ENCODE data around the gene RAB2B. TPM values are rescaled to one million over a fixed set of nuclear protein-coding genes. Genes with fewer than 3 reads are reported as not detected.

The RAB2B gene
- total RNA-seq: 26.3 and 28.2 TPM in 2 replicates

GRCh38 chr14:21476925-21477681 is at the start of gene RAB2B, which contains the start of gene TOX4:
Gene RAB2B (minus strand): TSS chr14:21476959. CDS start chr14:21476872, 87 bp downstream.
Gene TOX4 (plus strand): TSS chr14:21477195. CDS start chr14:21477279, 84 bp downstream.
- intact Hi-C loops (cut with micrococcal nuclease): loop anchor here (1.0 to 5.0 kb wide), 6 partner anchors 21 to 485 kb away; partner anchors contain the start of genes CHD8, HNRNPC, METTL3 and SUPT16H

DNA sequence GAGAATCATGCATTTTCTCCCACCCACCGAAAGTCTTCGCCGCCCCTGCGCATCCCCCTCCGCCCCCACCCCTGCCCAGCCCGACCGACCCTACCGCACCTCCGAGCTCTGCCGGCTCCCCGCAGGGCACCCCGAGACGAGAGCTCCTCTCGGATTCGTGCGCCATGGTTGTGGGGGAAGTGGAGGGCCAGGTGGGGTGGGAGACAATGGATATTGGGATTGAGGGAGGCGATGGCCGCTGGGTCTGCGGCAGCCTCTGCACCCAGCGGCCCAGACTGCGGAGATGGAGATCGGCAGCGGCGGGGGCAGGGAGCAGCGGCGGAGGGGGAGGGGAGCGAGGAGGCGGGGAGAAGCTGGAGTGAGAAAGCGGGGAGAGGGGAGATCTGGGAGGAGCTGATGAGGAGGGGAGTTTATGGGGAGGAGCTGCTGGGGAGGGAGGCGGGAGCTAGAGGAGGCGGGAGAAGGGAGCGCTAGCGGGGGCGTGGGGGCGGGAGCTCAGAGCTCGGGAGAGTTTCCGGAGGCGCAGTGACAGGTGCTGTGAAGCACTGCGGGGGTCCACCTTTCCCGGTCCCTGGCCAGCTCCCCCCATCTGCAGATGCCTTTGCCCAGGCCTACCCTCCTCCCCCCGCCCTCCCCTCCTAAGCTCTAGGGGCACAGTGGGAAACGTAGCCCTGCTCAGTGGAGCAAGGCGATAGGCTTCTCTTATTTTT is 49.4 kb upstream of the RAB2B start, which contains the start of gene SALL2:
TSS of gene SALL2 (minus strand) at position 385 of the 710 bp plus-strand sequence. CDS start at position 166, 219 bp downstream.
- intact Hi-C loops (cut with micrococcal nuclease): no loop called here

DNA sequence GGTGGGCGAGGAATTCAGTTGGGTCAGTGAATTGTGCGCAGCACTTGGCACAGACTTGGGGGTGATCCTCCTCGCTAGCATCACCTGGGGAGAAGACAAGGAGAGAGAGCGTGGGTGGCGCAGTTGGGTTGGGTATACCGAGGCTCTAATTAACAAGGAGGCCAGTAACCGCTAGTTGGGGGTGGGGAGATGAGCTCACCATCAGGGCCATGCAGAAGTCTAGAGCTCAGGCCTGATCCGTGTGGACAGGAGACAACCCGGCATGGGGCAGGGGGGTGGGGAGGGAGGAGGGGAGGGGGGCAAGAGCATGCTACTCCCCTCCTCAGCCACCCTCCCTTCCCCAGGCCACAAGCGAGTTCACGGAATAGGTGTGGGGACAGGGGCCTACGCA is 48.8 kb upstream of the RAB2B start:
- intact Hi-C loops (cut with micrococcal nuclease): no loop called here

- intact Hi-C loops (cut with micrococcal nuclease): no loop called here
Measured at GRCh38 chr14:21524575-21525490, 48.1 kb upstream of the RAB2B start.

DNA sequence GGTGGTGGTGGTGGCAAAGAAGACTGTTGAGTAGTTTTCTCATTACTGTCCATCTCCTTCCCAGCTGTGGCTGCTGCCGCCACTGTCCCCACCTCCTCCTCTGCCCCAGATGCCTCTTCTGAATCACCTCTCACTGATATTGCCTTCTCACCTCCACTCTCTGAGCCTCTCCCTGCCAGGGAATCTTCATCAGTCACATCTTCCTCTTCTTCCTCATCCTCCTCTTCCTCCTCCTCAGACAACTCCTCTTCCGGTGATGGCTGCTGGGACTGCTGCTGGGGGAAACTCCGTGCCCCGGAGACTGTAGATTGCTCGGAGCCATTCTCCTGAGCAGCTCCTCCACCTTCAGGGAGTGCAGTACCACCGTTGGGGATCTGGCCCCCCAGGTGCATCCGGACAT is 46.4 kb upstream of the RAB2B start:
- intact Hi-C loops (cut with micrococcal nuclease): no loop called here

DNA sequence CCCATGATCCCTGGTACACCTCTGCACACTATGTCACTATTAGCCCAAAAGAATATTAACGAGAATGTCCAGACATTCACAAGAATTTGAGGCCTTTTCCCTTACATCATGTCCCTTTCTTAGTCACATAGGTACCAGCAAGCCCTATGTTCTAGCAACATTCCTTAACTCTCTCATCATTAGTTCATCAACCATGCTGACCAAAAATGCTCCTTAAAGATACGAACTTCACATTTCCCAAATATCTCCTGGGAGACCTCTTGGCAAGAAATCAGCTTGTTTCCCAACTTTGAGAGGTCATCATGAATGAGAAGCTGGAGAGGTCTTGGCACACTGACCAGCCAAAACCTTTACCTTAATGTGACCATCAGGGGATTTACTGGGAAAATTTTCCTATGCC is 44.7 kb upstream of the RAB2B start:
- intact Hi-C loops (cut with micrococcal nuclease): no loop called here

- intact Hi-C loops (cut with micrococcal nuclease): no loop called here
Measured at GRCh38 chr14:21520767-21521166, 44.0 kb upstream of the RAB2B start.

GRCh38 chr14:21518725-21519124 is 42.0 kb upstream of the RAB2B start:
- intact Hi-C loops (cut with micrococcal nuclease): no loop called here

DNA sequence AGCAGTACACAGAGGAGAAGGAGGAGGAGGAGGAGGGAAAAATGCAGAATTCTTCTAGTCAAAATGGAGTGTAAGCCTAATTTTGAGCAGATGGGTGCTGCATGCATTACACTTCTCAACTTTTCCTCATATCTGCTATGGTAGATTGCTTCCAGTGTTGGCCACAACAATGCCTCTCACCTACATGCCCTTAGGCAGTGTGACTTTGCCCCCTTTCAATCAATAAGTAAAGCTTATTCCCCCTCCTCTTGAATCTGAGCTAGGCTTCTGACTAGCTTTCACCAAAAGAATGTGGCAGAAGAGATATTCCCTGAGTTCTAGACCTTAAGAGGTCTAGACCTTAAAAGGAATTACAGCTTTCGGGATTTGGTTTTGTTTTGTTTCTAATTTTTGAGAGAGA is 37.6 kb upstream of the RAB2B start:
- intact Hi-C loops (cut with micrococcal nuclease): no loop called here

DNA sequence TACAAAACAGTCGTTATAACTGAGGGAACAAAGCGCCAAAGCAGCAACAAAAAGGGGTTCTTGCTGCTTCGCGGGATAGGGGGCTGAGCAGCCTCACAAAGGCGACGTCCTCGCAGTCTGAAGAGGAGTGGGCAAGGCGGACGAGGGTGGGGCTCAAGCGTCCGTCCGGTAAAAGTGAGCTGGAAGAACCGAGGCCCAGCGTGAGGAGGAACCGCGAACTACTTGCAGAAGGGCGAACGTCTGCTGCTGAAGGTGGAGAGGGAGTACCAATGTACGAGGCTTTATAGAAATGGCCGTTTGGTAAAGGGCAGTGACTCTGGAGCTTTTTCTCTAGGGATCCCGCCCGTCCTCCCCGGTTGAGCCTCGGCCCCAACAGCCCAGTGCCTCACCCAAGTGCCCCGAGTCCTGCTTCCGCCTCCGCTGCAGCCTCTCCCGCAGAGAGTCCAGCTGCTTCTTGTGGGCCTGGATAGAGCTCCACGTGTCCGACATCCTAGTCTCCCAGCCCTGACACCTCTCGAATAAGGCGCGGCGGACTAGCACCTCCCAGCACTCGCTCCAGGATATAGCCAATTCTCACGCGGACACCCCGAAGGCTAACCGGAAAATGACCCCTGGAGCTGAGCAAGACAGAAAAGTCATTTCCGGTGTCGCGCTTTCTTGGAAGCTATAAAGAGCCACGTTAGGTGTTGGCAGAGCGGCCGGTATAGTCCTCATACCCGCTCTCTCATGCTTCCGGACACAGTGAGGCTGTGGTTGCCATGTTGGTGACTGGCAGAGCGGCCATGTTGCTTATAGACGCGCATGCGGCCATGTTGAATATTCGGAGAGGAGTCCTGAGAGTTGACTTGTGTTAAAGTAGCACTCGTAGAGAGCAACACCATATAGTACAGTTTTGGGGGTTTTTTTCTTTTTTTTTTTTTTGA is 34.2 kb upstream of the RAB2B start, which contains the start of gene METTL3:
TSS of gene METTL3 (minus strand) at position 606 of the 923 bp plus-strand sequence. CDS start at position 489, 117 bp downstream.
- intact Hi-C loops (cut with micrococcal nuclease): loop anchor here (1.0 to 2.0 kb wide), 6 partner anchors 34 to 242 kb away; partner anchors contain the start of genes CHD8, HNRNPC, SUPT16H and TOX4

DNA sequence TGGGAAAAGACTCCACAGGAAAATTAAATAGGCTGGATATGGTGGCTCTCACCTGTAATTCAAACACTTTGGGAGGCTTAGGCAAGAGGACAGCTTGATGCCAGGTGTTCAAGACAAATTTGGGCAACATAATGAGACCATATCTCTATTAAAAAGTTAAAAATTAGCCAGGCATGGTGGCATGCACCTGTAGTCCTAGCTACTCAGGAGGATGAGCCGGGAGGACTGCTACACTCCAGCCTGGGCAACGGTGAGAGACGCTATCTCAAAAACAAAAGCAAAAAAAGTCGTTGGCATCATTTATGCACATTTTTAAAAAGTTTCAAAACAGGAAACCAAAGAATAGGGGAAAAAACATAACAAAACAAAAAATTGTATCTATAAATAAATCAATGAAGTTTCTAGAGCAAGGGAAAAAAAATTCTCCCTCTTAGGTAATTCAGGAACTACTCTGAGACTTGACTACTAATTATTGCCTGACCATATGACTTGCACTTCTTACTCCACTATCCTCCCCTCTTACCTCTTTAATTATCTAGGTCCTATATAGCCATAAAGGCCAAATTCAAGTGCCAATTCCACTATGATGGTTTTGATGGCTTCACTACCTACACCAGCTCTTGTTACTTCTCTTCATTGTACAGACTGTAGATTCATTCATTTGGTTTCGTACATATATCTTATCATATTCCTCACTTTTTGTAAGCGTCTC is 32.8 kb upstream of the RAB2B start:
- intact Hi-C loops (cut with micrococcal nuclease): loop anchor here (2.0 kb wide), 1 partner anchor 125 kb away; the partner anchor contains the start of gene SUPT16H

DNA sequence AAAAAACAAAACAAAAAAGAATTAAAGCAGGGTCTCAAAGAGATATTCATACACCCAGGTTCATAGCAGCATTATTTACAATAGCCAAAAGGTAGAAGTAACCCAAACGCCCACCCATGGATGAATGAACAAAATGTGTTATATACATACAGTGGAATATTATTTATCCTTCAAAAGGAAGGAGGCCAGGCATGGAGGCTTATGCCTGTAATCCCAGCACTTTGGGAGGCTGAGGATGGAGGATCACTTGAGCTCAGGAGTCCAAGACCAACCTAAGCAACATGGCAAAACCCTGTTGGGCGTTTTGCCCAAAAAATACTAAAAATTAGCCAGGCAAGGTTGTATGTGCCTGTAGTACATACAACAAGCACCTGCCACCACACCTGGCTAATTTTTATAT is 29.8 kb upstream of the RAB2B start:
- intact Hi-C loops (cut with micrococcal nuclease): no loop called here

DNA sequence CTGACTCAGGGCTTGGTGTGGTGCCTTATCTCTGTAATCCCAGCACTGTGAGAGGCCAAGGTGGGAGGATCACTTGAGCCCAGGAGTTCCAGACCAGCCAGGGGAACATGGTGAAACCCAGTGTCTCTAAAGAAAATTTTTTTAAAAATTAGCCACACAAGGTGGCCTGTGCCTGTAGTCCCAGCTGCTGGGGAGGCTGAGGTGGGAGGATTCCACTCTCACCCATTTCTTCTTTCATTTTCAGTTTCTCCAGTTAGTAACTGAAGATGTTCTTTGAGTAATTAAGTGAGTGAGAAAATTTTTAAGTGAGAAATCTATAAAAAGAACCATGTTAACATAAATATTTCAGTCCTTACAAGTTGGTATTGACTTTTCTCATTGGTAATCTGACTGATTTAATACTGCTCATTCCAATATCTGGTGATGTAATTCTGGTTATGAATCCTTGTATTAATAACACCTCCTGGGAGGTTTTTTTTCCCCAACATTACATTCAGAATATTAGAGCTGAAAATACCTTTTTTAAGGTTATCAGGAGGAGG is 28.3 kb upstream of the RAB2B start:
- intact Hi-C loops (cut with micrococcal nuclease): no loop called here

GRCh38 chr14:21503376-21503775 is 26.6 kb upstream of the RAB2B start:
- intact Hi-C loops (cut with micrococcal nuclease): no loop called here

DNA sequence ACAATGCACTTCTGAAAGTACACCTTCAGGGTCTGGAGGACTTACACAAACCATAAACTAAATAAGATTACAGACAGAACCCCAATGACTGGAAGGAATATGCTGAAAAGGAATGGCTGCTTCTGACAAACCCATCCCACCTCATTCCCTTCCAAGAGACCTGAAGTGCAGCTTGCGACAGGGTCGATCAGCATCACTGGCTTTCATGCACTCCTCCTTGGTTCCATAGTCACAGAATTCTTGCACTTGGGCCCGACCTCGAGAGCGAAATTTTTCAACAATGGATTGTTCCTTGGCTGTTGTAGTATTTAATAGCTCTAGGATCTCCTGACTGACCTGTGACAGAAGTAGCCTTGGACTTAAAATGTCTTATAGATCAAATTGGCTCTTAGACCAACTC is 24.8 kb upstream of the RAB2B start:
- intact Hi-C loops (cut with micrococcal nuclease): no loop called here

GRCh38 chr14:21498540-21499526 is 22.1 kb upstream of the RAB2B start:
- intact Hi-C loops (cut with micrococcal nuclease): loop anchor here (1.0 kb wide), 1 partner anchor 58 kb away; no protein-coding TSS in a partner anchor

- intact Hi-C loops (cut with micrococcal nuclease): no loop called here
Measured at GRCh38 chr14:21496453-21496852, 19.7 kb upstream of the RAB2B start.
